ENCODE measurements around the gene ACAP2. TPM values are rescaled to one million over a fixed set of nuclear protein-coding genes. Genes with fewer than 3 reads are reported as not detected.

Gene ACAP2
- total and polyA plus RNA-seq, 7 donors = 3.2 to 12.5 (median 10.2) TPM

DNA sequence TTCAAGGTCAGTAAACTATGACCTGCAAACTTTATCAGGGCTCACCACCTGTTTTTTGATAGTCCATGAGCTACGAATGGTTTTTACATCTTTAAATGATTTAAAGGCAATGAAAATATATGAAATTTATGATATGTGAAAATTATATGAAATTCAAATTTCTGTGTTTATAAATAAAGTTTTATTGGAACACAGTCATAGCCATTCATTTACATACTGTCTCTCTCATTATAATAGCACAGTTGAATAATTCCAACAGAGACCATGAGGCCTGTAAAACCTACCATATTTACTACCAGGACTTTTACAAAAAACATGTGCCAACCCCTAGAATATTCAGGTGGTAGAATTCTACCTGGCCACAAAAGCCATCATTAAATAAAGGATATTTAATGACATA lies 107.9 kb downstream of the ACAP2 start:
- no peak for DNase-seq

DNA sequence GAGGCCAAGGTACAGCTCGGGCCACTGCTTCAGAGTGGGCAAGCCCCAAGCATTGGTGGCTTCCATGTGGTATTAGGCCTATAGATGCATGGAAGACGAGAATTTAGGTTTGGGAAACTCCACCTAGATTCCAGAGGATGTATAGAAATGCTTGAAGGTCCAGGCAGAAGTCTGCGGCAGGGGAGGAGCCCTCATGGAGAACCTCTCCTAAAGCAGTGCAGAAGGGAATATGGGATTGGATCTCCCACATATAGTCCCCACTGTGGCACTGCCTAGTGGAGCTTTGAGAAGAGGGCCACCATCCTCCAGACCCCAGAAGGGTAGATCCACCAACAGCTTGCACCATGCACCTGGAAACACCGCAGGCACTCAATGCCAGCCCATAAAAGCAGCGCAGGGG lies 123.8 kb downstream of the ACAP2 start:
- 97 to 100% (median 99%) methylated on average over 5 of the region's 5 CpGs for WGBS, 3 donors
- intact Hi-C loops (cut with DNase I) = no loop called here
- no peak for ATAC-seq
- no peak for DNase-seq
- no peaks in the 10 kb centered on the region for H3K9me3 ChIP-seq
- peaks cover 0 to 20% of the 10 kb centered on the region in 2 donors for H3K36me3 ChIP-seq (ENCODE audit: insufficient read depth in 1 of 2, low read depth in 1 of 2)
- no peaks in the 10 kb centered on the region for H3K27me3 ChIP-seq (ENCODE audit: insufficient read depth in 3 of 3, low read length in 2 of 3)
- no peaks in the 10 kb centered on the region for H3K4me1 ChIP-seq
- TF ChIP-seq, protein P1, sequence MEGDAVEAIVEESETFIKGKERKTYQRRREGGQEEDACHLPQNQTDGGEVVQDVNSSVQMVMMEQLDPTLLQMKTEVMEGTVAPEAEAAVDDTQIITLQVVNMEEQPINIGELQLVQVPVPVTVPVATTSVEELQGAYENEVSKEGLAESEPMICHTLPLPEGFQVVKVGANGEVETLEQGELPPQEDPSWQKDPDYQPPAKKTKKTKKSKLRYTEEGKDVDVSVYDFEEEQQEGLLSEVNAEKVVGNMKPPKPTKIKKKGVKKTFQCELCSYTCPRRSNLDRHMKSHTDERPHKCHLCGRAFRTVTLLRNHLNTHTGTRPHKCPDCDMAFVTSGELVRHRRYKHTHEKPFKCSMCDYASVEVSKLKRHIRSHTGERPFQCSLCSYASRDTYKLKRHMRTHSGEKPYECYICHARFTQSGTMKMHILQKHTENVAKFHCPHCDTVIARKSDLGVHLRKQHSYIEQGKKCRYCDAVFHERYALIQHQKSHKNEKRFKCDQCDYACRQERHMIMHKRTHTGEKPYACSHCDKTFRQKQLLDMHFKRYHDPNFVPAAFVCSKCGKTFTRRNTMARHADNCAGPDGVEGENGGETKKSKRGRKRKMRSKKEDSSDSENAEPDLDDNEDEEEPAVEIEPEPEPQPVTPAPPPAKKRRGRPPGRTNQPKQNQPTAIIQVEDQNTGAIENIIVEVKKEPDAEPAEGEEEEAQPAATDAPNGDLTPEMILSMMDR (IDR thresholded peaks at IDR 0.05) = no peak
- H3K4me3 ChIP-seq = no peak overlapping the region
- no peak overlapping the region for H3K27ac ChIP-seq

More for the DNA sequence above, 107.9 kb downstream of the ACAP2 start:
- Histone ChIP-seq H3K36me3 (ENCODE audit: insufficient read depth in 1 of 2, low read depth in 1 of 2) (peaks cover 0 to 16% of the 10 kb centered on the region in 2 donors), H3K4me3 (no peak overlapping the region), H3K27me3 (ENCODE audit: insufficient read depth in 3 of 3, low read length in 2 of 3) (no peaks in the 10 kb centered on the region), H3K9me3 (no peaks in the 10 kb centered on the region), H3K27ac (no peak overlapping the region), H3K4me1 (no peaks in the 10 kb centered on the region)
- WGBS, 3 donors = 95 to 98% (median 95%) methylated on average over 1 of the region's 1 CpG
- no peak for ATAC-seq
- TF ChIP-seq, protein P1 (IDR thresholded peaks at IDR 0.05) = no peak
- intact Hi-C loops (cut with DNase I) = no loop called here

DNA sequence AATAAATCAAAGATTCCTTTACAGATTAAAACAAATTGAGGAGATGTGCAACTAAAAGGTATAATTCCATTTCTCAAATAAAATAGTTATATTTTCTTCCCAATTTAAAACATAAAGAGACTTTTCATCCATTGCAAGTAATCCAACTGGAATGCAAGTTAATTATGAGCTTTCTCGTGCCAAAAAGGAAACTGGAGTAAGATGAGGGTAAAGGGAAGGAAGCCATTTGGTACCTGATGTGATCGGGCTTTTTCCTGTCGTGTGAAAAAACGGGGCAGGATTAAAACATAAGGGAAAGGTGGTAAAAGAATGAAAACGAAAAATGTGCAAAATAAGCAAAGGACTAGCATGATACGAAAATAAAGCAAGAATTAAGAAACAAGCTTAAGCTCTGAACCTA lies 130.1 kb downstream of the ACAP2 start:
- no peaks in the 10 kb centered on the region for H3K4me1 ChIP-seq

DNA sequence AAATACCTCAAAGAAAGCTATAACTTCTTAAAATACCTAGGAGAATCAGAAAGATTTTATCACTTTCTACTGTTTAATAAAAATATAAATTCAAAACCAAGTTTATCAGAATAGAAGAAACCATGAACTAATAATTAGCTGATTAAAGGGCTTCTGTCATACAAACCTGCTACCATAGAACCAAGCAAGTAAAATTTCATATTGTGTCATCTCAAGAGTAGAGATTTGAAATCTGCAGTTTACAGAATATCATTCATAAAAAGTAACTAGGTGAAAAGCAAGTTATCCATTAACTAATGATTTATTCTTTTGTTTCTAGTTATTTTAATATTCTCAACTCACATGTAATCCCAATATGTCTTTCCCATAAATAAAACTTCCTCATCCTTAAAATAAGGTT lies 135.1 kb downstream of the ACAP2 start:
- no peak for ATAC-seq
- intact Hi-C loops (cut with DNase I) = no loop called here
- no peak overlapping the region for H3K4me3 ChIP-seq
- TF ChIP-seq, protein P1 (IDR thresholded peaks at IDR 0.05) = no peak
- H3K27ac ChIP-seq = no peak overlapping the region
- DNase-seq = no peak
- H3K9me3 ChIP-seq = no peaks in the 10 kb centered on the region
- H3K4me1 ChIP-seq = no peaks in the 10 kb centered on the region
- H3K36me3 ChIP-seq (ENCODE audit: insufficient read depth in 1 of 2, low read depth in 1 of 2) = peaks cover 0 to 37% of the 10 kb centered on the region in 2 donors
- H3K27me3 ChIP-seq (ENCODE audit: insufficient read depth in 3 of 3, low read length in 2 of 3) = no peaks in the 10 kb centered on the region

More for the DNA sequence above, 130.1 kb downstream of the ACAP2 start:
- TF ChIP-seq, protein P1 (IDR thresholded peaks at IDR 0.05) = no peak
- H3K27ac ChIP-seq = no peak overlapping the region
- intact Hi-C loops (cut with DNase I) = no loop called here
- no peak for ATAC-seq
- H3K4me3 ChIP-seq = no peak overlapping the region
- DNase-seq = no peak
- WGBS, 3 donors = 70 to 75% (median 72%) methylated on average over 6 of the region's 6 CpGs
- no peaks in the 10 kb centered on the region for H3K9me3 ChIP-seq
- peaks cover 0 to 8% of the 10 kb centered on the region in 2 donors for H3K36me3 ChIP-seq (ENCODE audit: insufficient read depth in 1 of 2, low read depth in 1 of 2)
- no peaks in the 10 kb centered on the region for H3K27me3 ChIP-seq (ENCODE audit: insufficient read depth in 3 of 3, low read length in 2 of 3)

DNA sequence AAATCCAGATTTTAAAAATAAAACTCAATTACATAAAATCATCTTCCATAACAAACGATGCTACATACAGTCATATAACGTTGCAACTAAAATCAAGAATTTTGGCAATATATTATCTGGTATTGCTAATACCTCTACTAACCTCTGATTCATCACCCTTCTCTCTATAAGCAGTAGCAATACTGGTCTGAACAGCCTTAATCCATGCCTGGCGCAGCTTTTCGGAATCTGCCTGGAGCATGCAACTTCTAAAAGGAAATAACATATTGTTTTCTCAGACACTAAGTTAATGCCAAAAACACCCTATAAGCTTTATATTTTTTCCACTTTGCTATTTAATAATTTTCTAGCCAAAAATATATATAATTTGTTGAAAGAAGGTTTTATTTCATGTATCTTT lies 136.5 kb downstream of the ACAP2 start:
- intact Hi-C loops (cut with DNase I) = no loop called here
- Histone ChIP-seq H3K4me1 (no peaks in the 10 kb centered on the region), H3K27ac (no peak overlapping the region), H3K36me3 (ENCODE audit: insufficient read depth in 1 of 2, low read depth in 1 of 2) (peaks cover 0 to 48% of the 10 kb centered on the region in 2 donors), H3K27me3 (ENCODE audit: insufficient read depth in 3 of 3, low read length in 2 of 3) (no peaks in the 10 kb centered on the region), H3K4me3 (no peak overlapping the region), H3K9me3 (no peaks in the 10 kb centered on the region)
- TF ChIP-seq, protein P1 (IDR thresholded peaks at IDR 0.05) = no peak
- ATAC-seq (no peak), DNase-seq (no peak)
- WGBS, 3 donors = 94 to 96% (median 95%) methylated on average over 4 of the region's 4 CpGs

Data from psoas muscle (tissue), 8 donors.